GM18499 (cell line): Measurements from ENCODE around the gene ATP11B.

Experiments
- ATAC-seq: cut with Tn5 transposase; IDR thresholded peaks from one replicate; pipeline ENCODE4 v1.9.1; 2021; ENCODE audit warnings: moderate number of reproducible peaks; ENCODE audit not compliant: insufficient read depth, unreplicated experiment

ATP11B gene

GRCh38 chr3:182792901-182793662 is at the start of gene ATP11B:
ATP11B (plus strand) TSS chr3:182793504; CDS start chr3:182793760, 256 bp downstream.
- ATAC-seq, result peak; percentile 35

DNA sequence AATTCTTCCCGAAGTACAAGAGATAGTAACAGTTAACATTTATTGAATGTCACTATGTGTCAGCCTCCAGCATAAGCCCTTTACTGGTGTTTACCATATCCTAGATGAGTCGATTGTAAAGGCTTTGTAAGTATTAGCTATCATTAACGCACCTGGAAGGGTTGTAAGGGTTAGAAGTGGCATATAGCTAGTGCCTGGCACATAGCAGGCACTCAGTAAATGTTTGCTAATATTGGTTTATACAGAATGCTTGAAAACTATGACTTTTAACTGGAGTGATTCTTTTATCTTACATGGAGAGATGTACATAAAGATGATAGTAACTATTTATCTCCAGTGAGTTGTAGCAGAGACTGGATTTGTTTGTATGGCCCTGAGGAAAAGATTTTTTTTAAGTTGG is 46.3 kb upstream of the ATP11B start:
- no peak for ATAC-seq

- no peak for ATAC-seq
Observed at GRCh38 chr3:182755308-182755707, 38.0 kb upstream of the ATP11B start.

GRCh38 chr3:182755712-182756111 is 37.6 kb upstream of the ATP11B start:
- ATAC-seq, result no peak

DNA sequence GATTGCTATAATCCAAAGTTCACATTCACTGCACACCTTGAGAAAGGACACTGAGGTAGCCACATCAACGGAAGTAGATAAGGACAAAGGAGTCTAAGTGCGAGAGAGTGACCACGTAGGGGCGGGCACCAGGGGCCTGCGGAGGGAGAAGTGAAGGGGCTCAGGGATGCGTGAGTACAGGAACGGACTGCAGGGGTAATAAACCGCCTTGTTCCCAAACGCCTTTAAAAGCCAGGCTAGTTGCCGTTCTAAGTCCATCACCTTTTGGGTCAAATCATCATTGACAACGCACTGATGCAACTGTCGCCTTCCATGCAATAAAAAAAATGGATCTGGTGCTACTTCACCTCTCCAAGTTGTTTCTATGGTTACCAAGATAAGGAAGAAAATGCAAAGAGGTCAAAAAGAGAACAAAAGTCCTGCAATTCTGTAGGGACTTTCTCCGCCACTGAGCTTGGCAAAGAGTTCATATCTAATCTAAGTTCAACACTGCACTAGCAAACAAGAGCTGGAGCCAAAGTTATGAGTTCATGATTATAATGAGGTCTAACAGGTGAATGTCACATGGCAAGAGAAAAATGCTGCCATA is 32.6 kb upstream of the ATP11B start:
- ATAC-seq, result no peak

GRCh38 chr3:182763896-182764295 is 29.4 kb upstream of the ATP11B start:
- ATAC-seq, result no peak

GRCh38 chr3:182765287-182765686 is 28.0 kb upstream of the ATP11B start:
- ATAC-seq, result no peak

DNA sequence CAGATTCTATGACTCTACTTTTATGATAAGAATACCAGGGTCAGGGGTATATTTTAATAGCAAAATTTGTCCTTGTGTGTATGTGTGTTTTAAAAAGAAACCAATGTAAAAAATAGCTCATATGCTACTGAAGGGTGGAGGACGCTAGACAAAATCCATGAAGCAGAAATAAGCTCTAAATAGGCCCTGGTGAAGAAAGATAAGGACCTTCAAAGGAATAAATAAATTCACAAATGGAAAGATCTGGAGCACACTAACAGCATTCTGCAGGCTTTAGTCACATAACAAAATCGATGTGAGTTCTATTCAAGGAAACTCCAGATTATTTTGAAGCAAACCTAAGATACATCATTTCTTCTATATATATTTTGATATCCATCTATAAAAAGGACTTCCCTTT is 27.2 kb upstream of the ATP11B start:
- ATAC-seq, result no peak

- no peak for ATAC-seq
Observed at GRCh38 chr3:182768413-182768812, 24.9 kb upstream of the ATP11B start.

GRCh38 chr3:182769673-182770072 is 23.6 kb upstream of the ATP11B start:
- no peak for ATAC-seq

DNA sequence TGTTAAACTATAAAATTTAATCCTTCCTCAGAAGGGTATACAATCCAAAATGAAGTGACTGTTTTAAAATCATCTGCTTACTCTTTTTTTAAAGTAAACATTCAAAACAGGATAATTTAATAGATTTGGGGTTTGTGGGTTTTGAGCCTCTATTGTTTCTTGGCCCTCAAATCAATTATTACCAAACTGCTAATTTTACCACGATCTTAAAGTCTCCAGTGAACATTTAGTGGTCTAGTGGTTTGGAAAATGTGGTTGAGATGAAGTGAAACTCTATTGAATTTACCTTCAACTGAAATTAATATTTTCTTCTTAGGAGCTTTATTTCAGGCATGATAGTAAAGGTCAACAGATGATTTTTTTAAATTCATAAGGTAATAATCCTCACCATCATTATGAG is 11.2 kb upstream of the ATP11B start:
- no peak for ATAC-seq

DNA sequence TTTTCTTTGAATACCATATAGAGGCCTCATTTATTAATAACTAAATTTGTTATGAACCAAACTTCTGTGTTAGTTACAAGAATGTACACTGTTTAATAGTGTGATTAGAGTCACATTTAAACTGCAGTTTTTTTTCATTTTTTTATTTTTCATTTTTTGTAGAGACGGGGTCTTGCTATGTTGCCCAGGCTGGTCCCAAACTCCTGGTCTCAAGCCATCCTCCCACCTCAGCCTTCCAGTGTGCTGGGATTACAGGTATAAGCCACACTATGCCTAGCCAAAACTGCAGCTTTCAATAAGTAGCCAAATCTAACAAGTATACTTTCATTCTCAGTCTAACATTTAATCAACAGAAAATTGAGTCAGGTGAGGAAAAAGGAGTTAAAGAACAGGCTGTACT is 10.2 kb upstream of the ATP11B start:
- no peak for ATAC-seq

- ATAC-seq, result no peak
Observed at GRCh38 chr3:182784542-182784941, 8.8 kb upstream of the ATP11B start.

GRCh38 chr3:182785142-182785541 is 8.2 kb upstream of the ATP11B start:
- no peak for ATAC-seq

GRCh38 chr3:182785756-182786155 is 7.5 kb upstream of the ATP11B start:
- no peak for ATAC-seq

DNA sequence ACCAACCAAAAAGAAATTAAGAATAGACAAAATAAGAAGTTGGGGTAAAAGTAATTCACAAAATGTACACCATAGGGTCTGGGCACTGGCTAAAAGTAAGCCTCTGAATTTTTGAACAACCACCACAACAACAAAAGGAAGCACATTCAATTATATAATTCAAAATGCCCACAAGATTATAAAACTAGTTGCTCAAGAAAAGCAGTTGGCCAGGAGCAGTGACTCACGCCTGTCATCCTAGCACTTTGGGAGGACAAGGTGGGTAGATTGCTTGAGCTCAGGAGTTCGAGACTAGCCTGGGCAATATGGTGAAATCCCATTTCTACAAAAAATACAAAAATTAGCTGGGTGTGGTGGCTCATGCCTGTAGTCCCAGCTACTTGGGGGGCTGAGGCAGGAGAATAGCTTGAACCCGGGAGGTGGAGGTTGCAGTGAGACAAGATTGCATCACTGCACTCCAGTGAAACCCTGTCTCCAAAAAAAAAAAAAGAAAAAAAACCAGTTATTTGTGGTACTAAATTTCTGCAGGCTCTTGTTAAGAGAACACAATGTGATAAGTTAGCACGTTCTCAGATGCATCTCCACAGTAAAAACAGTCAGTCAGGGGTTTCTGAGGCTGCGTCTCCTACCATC is 6.6 kb upstream of the ATP11B start:
- no peak for ATAC-seq

DNA sequence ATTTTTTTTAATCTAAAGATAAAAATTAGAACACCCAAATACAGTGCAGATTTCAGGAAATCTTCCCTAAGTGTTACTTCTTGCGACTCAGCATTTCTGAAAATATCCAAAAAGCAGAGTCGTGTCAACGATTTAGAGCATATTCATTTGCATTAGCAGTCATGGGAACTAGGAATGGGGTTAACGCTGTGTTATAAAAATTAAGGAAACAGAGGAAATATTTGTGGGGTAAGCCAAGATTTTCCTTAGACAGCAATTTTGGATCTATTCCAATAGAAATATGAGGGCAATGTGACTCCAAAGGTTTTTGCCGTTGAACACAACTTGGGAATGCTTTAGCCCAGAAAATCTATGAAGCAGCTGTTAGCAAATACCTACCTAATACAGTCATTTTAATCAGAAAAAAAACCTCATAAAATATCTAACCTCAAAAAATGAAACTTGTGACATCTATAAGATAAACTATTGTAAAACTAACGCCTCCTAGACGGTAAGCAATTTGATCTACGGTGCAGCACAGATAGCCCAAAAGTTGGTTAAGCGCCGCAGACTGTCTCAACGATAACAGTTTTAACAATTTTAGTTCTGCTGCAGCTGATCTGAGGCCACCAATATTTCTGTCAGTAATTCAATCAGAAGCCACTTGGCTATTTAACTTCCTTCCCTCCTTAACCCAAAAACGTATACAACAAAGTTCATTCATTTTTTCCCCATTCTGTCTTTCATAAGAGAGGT is 5.8 kb upstream of the ATP11B start:
- no peak for ATAC-seq

DNA sequence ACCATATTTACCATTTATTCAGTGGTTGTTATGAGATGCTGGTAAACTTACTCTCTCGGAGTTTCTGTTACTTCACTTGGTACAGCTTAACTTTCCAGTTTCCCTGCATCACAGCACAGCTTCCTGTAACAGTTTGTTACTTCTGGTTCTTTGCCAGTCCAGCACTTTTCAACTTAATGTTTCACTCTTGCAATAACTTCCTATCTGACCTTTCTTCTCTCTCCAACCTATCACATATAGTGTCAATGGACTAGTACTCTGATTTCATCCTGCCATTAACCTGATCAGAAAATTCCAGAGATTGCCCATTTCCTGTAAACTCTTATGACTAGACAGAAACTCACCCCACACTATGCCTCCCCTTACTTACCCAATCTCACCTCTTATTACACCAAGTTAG is 3.9 kb upstream of the ATP11B start:
- no peak for ATAC-seq

DNA sequence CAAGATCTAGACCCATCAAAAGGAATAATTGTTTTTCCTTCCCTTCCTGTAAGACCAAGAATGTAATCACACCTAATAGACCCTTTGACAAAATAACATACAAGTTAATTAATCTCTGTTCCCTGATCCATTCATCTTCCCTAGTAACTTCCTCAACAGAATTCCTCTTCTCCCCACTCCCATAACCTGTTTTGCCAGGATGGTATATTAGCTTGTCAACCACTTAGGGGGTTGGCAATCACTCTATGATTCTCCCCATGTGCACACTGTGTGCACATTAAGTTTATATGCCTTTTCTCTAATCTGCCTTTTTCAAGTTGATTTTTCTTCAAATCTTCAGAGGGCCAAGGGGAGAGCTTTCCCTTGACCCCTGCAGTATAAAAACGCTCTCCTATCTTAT is 2.7 kb upstream of the ATP11B start:
- ATAC-seq, result no peak

DNA sequence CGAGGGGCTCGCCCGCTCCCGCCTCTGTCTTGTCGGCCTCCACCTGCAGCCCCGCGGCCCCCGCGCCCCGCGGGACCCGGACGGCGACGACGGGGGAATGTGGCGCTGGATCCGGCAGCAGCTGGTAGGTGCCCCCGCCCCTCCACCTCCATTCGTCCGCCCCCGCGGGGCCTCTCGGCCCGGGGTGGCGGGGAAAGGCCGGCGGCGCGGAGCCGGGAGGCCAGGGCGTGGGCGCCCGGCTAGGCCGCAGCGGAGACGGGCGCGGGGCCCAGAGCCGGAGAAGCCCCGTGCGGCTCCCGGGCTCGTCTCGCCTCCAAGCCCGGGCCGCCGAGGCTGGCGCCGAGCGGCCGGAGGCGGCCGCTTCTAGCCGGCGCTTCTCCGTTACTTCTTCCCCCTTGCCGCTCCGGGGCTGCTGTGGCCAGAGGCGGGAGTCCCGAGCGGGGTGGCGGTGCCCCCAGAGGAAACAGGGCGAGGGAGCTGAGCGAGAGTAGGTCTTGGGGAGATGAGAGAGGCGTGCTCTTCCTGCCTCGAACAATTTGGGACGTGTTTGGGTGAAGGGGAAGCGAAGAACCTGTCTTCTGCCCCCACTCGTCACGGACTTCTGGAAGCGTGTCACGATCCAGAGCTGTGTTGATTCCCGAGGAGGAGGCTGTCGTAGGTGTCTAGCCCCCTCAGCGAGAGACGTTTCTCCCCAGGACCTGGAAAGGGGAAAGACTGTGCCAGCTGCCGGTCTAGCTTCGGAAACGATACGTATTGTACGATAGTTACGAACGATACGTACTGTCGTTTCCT is 555 bp downstream of the ATP11B start:
- peak; percentile 21 for ATAC-seq
